ENCODE measurements around the gene CGNL1. TPM values are rescaled to one million over a fixed set of nuclear protein-coding genes. Genes with fewer than 3 reads are reported as not detected.

CGNL1 gene
- total and polyA plus RNA-seq, 7 donors = 0.69 to 7.2 (median 2.4) TPM

GRCh38 chr15:57423599-57424140, 47.4 kb downstream of the CGNL1 start:
- Histone ChIP-seq H3K9me3 (no peaks in the 10 kb centered on the region), H3K4me3 (no peak overlapping the region), H3K4me1 (peaks cover 0 to 15% (median 10%) of the 10 kb centered on the region in 4 donors), H3K36me3 (no peaks in the 10 kb centered on the region), H3K27me3 (no peaks in the 10 kb centered on the region), H3K27ac (no peak overlapping the region)
- WGBS, 2 donors = 90 to 92% methylated on average over 15 of the region's 15 CpGs
- DNase-seq = no peak
- intact Hi-C loops (cut with DNase I) = no loop called here
- no peak for TF ChIP-seq EP300 (IDR thresholded peaks at IDR 0.05)
- TF ChIP-seq POLR2AphosphoS5 (IDR thresholded peaks at IDR 0.05) = no peak
- TF ChIP-seq POLR2A (IDR thresholded peaks at IDR 0.05) = no peak

- H3K9me3 ChIP-seq = no peaks in the 10 kb centered on the region
- no peak overlapping the region for H3K4me3 ChIP-seq
- TF ChIP-seq CTCF (IDR thresholded peaks at IDR 0.05) (no peak), EP300 (IDR thresholded peaks at IDR 0.05) (no peak), POLR2AphosphoS5 (IDR thresholded peaks at IDR 0.05) (no peak), POLR2A (IDR thresholded peaks at IDR 0.05) (no peak)
- 75 to 86% methylated on average over 6 of the region's 6 CpGs for WGBS, 2 donors
- H3K4me1 ChIP-seq = peaks cover 0 to 15% (median 10%) of the 10 kb centered on the region in 4 donors
- no peaks in the 10 kb centered on the region for H3K27me3 ChIP-seq
- intact Hi-C loops (cut with DNase I) = no loop called here
- H3K27ac ChIP-seq = no peak overlapping the region
- no peak for DNase-seq
- no peaks in the 10 kb centered on the region for H3K36me3 ChIP-seq
Observed at GRCh38 chr15:57424628-57425405, 48.5 kb downstream of the CGNL1 start.

- Histone ChIP-seq H3K4me1 (peaks cover 0 to 15% (median 10%) of the 10 kb centered on the region in 4 donors), H3K4me3 (no peak overlapping the region), H3K27me3 (no peaks in the 10 kb centered on the region), H3K36me3 (no peaks in the 10 kb centered on the region), H3K27ac (no peak overlapping the region), H3K9me3 (no peaks in the 10 kb centered on the region)
- DNase-seq = no peak
- intact Hi-C loops (cut with DNase I) = no loop called here
- WGBS, 2 donors = 64% methylated on average over 3 of the region's 3 CpGs
- no peak for TF ChIP-seq EP300 (IDR thresholded peaks at IDR 0.05)
- TF ChIP-seq POLR2AphosphoS5 (IDR thresholded peaks at IDR 0.05) = no peak
- no peak for TF ChIP-seq CTCF (IDR thresholded peaks at IDR 0.05)
- no peak for TF ChIP-seq POLR2A (IDR thresholded peaks at IDR 0.05)
Observed at GRCh38 chr15:57425842-57426241, 49.5 kb downstream of the CGNL1 start.

GRCh38 chr15:57427367-57427821, 51.1 kb downstream of the CGNL1 start:
- Histone ChIP-seq H3K27ac (peak overlapping the region in 1 of 4 donors; percentile 40), H3K27me3 (no peaks in the 10 kb centered on the region), H3K4me1 (peaks cover 0 to 15% (median 10%) of the 10 kb centered on the region in 4 donors), H3K36me3 (no peaks in the 10 kb centered on the region), H3K4me3 (no peak overlapping the region), H3K9me3 (no peaks in the 10 kb centered on the region)
- no peak for TF ChIP-seq POLR2AphosphoS5 (IDR thresholded peaks at IDR 0.05)
- TF ChIP-seq POLR2A (IDR thresholded peaks at IDR 0.05) = no peak
- TF ChIP-seq EP300 (IDR thresholded peaks at IDR 0.05) = no peak
- no peak for TF ChIP-seq CTCF (IDR thresholded peaks at IDR 0.05)
- intact Hi-C loops (cut with DNase I) = no loop called here
- 21 to 62% methylated on average over 9 of the region's 9 CpGs for WGBS, 2 donors
- DNase-seq = no peak

- H3K9me3 ChIP-seq = no peaks in the 10 kb centered on the region
- WGBS, 2 donors = 79 to 85% methylated on average over 12 of the region's 12 CpGs
- H3K27me3 ChIP-seq = no peaks in the 10 kb centered on the region
- no peak for DNase-seq
- intact Hi-C loops (cut with DNase I) = no loop called here
- TF ChIP-seq POLR2A (IDR thresholded peaks at IDR 0.05) (no peak), EP300 (IDR thresholded peaks at IDR 0.05) (no peak), CTCF (IDR thresholded peaks at IDR 0.05) (no peak), POLR2AphosphoS5 (IDR thresholded peaks at IDR 0.05) (no peak)
- H3K27ac ChIP-seq = no peak overlapping the region
- H3K36me3 ChIP-seq = no peaks in the 10 kb centered on the region
- H3K4me3 ChIP-seq = no peak overlapping the region
- peaks cover 0 to 11% (median 7%) of the 10 kb centered on the region in 4 donors for H3K4me1 ChIP-seq
Observed at GRCh38 chr15:57432141-57432741, 55.9 kb downstream of the CGNL1 start.
